GM19328 (cell line): ENCODE measurements around the gene TMEM217.
"Not testable (repeated sequence)": the region's sequence is repeated elsewhere in the genome, so short reads cannot be mapped to it uniquely, and the experiment has no call there.

ENCODE experiments used
- ATAC-seq: cut with Tn5 transposase; IDR thresholded peaks from one replicate; pipeline ENCODE4 v1.9.1; 2021; ENCODE audit warnings: mild to moderate bottlenecking, moderate library complexity; ENCODE audit not compliant: unreplicated experiment

The TMEM217 gene

GRCh38 chr6:37218511-37218910 lies 39.4 kb downstream of the TMEM217 start:
- no peak for ATAC-seq

- no peak for ATAC-seq
Measured at GRCh38 chr6:37218061-37218460, 39.9 kb downstream of the TMEM217 start.

- ATAC-seq, result no peak
Measured at GRCh38 chr6:37212268-37212667, 45.7 kb downstream of the TMEM217 start.

GRCh38 chr6:37210313-37210968 lies 47.5 kb downstream of the TMEM217 start:
- no peak for ATAC-seq

- no peak for ATAC-seq
Measured at GRCh38 chr6:37209461-37210205, 48.3 kb downstream of the TMEM217 start.

- ATAC-seq, result no peak
Measured at GRCh38 chr6:37208793-37209192, 49.2 kb downstream of the TMEM217 start.

- no peak for ATAC-seq
Measured at GRCh38 chr6:37207903-37208456, 50.0 kb downstream of the TMEM217 start.

GRCh38 chr6:37206622-37207021 lies 51.3 kb downstream of the TMEM217 start:
- ATAC-seq, result no peak

GRCh38 chr6:37205997-37206340 lies 52.0 kb downstream of the TMEM217 start:
- ATAC-seq, result no peak

- no peak for ATAC-seq
Measured at GRCh38 chr6:37205175-37205996, 52.6 kb downstream of the TMEM217 start.

GRCh38 chr6:37204014-37204751 lies 53.8 kb downstream of the TMEM217 start:
- ATAC-seq, result no peak

GRCh38 chr6:37202788-37203491 lies 55.0 kb downstream of the TMEM217 start:
- ATAC-seq, result no peak

- ATAC-seq, result no peak
Measured at GRCh38 chr6:37201726-37202125, 56.2 kb downstream of the TMEM217 start.

GRCh38 chr6:37200085-37200484 lies 57.9 kb downstream of the TMEM217 start:
- no peak for ATAC-seq

- ATAC-seq, result not testable (repeated sequence)
Measured at GRCh38 chr6:37196451-37196850, 61.5 kb downstream of the TMEM217 start.

- ATAC-seq, result not testable (repeated sequence)
Measured at GRCh38 chr6:37194886-37195285, 63.1 kb downstream of the TMEM217 start.

GRCh38 chr6:37192666-37193065 lies 65.3 kb downstream of the TMEM217 start:
- no peak for ATAC-seq

GRCh38 chr6:37190159-37190535 lies 67.8 kb downstream of the TMEM217 start:
- no peak for ATAC-seq

- ATAC-seq, result no peak
Measured at GRCh38 chr6:37188962-37189510, 68.9 kb downstream of the TMEM217 start.
